GM12878 (cell line): ENCODE results near the gene ADAM15. TPM values are rescaled to one million over a fixed set of nuclear protein-coding genes. Genes with fewer than 3 reads are reported as not detected.

Experiments used
- ATAC-seq: fragments of 200-7000 bp; cut with Tn5 transposase; 3 replicates; pipeline ENCODE4 v1.9.1; 2020; ENCODE audit warnings: mild to moderate bottlenecking, moderate library complexity
- BruUV-seq: library from RNA; stranded (reverse); fragments of 400-500 nt; replicated peaks from 2 replicates; lab custom pipeline; 2021; lab: Mats Ljungman, UMichigan
- CTCF ChIA-PET: fragments of 300-600 bp; sonication (Branson Sonifier 250); formaldehyde crosslinking; extraction: SDS; loops from one replicate; lab custom pipeline; 2021; ENCODE audit warnings: inconsistent platforms; lab: Yijun Ruan, JAX
- POLR2A ChIA-PET: fragments of 350-600 bp; formaldehyde crosslinking; extraction: SDS; loops from one replicate; lab custom pipeline; 2021; ENCODE audit warnings: inconsistent platforms; lab: Charles Lee
- RAD21 ChIA-PET: fragments of 300-600 bp; sonication (Branson Sonifier 250); formaldehyde crosslinking; loops from one replicate; lab custom pipeline; 2023; ENCODE audit warnings: antibody characterized with exemption; ENCODE audit not compliant: unreplicated experiment; lab: Charles Lee
- SMC1A ChIA-PET: fragments of 300-600 bp; sonication (Branson Sonifier 250); formaldehyde crosslinking; loops from one replicate; lab custom pipeline; 2023; ENCODE audit not compliant: unreplicated experiment, uncharacterized antibody; lab: Charles Lee
- DNase-seq: peaks from one replicate; pipeline ENCODE4 v3.0.0-alpha.2; 2011; ENCODE audit warnings: low read depth, low spot score
- FAIRE-seq: peaks from 3 replicates; lab custom pipeline; 2011; peaks lifted over from hg19 to GRCh38; lab: Jason Lieb, UNC
- H2AFZ ChIP-seq: 2 replicates; pipeline ENCODE4 v1.6.0; 2011; ENCODE audit warnings: low read depth, low read length, control low read depth; ENCODE audit not compliant: control insufficient read depth
- H3K27ac ChIP-seq: 2 replicates; pipeline ENCODE4 v1.5.1; 2011; ENCODE audit warnings: control low read depth; ENCODE audit not compliant: control insufficient read depth, insufficient read depth
- H3K27me3 ChIP-seq, 2 experiments: replicated peaks in 1 of 2; 2 replicates each; pipeline versions ENCODE4 v1.6.0 to v1.6.1; 2011; ENCODE audit warnings: low read length in 1 of 2; ENCODE audit not compliant: control insufficient read depth in 2 of 2, insufficient read depth in 2 of 2
- H3K36me3 ChIP-seq, 2 experiments: 2 replicates each; pipeline ENCODE4 v1.5.1; 2011; ENCODE audit warnings: low read length in 1 of 2; ENCODE audit not compliant: control insufficient read depth in 2 of 2, insufficient read depth in 2 of 2
- H3K4me1 ChIP-seq: 2 replicates; pipeline ENCODE4 v1.6.1; 2011; ENCODE audit warnings: mild to moderate bottlenecking, low read length, moderate library complexity, mixed read lengths; ENCODE audit not compliant: control insufficient read depth, insufficient read depth
- H3K4me2 ChIP-seq: 2 replicates; pipeline ENCODE4 v1.6.0; 2011; ENCODE audit warnings: control low read depth; ENCODE audit not compliant: control insufficient read depth, insufficient read depth
- H3K4me3 ChIP-seq: fragments of 200-600 bp; sonication (generic); 2 replicates; pipeline ENCODE4 v1.5.1; 2016
- H3K79me2 ChIP-seq: 2 replicates; pipeline ENCODE4 v1.6.0; 2011; ENCODE audit warnings: low read length; ENCODE audit not compliant: control insufficient read depth, insufficient read depth
- H3K9ac ChIP-seq: 2 replicates; pipeline ENCODE4 v1.8.0; 2011; ENCODE audit warnings: low read length, control low read depth, mixed read lengths; ENCODE audit not compliant: control insufficient read depth, insufficient read depth
- H3K9me3 ChIP-seq: replicated peaks from 3 replicates; pipeline ENCODE4 v1.5.1; 2011; ENCODE audit warnings: mild to moderate bottlenecking, low read length; ENCODE audit not compliant: control insufficient read depth, insufficient read depth
- H4K20me1 ChIP-seq: 2 replicates; pipeline ENCODE4 v1.6.0; 2011; ENCODE audit not compliant: control insufficient read depth, insufficient read depth
- BMI1 ChIP-seq: fragments of 450-650 bp; IDR thresholded peaks from 2 replicates; pipeline ENCODE4 v1.6.1; 2016; ENCODE audit warnings: mild to moderate bottlenecking, moderate library complexity, borderline replicate concordance
- CREB1 ChIP-seq: IDR thresholded peaks from 2 replicates; pipeline ENCODE4 v1.6.1; 2012; ENCODE audit warnings: low read depth, mild to moderate bottlenecking, inconsistent platforms
- KDM1A ChIP-seq: fragments of 200-600 bp; sonication (generic); IDR thresholded peaks from 2 replicates; pipeline ENCODE4 v1.6.1; 2016; ENCODE audit warnings: borderline replicate concordance
- KLF5 ChIP-seq: fragments of 450-650 bp; IDR thresholded peaks from 2 replicates; pipeline ENCODE4 v1.6.1; 2014; ENCODE audit warnings: mild to moderate bottlenecking; ENCODE audit not compliant: partially characterized antibody
- LARP7 ChIP-seq: fragments of 450-650 bp; IDR thresholded peaks from 2 replicates; pipeline ENCODE4 v1.6.1; 2017; ENCODE audit warnings: mild to moderate bottlenecking
- MLLT1 ChIP-seq: fragments of 450-650 bp; IDR thresholded peaks from 2 replicates; pipeline ENCODE4 v1.6.1; 2016; ENCODE audit warnings: mild to moderate bottlenecking
- NRF1 ChIP-seq: conservative IDR thresholded peaks from 2 replicates; pipeline ENCODE4 v1.6.1; 2011; ENCODE audit warnings: mild to moderate bottlenecking, low read depth, low read length, improper control_type of control experiment
- SIN3A ChIP-seq: IDR thresholded peaks from 2 replicates; pipeline ENCODE4 v1.6.1; 2012; ENCODE audit warnings: low read depth, low read length, improper control_type of control experiment
- SIX5 ChIP-seq: IDR thresholded peaks from 2 replicates; pipeline ENCODE4 v1.6.1; 2011; ENCODE audit warnings: mild to moderate bottlenecking, low read depth, low read length, moderate library complexity; ENCODE audit not compliant: severe bottlenecking
- SMAD5 ChIP-seq: IDR thresholded peaks from 2 replicates; pipeline ENCODE4 v1.6.1; 2016; ENCODE audit warnings: antibody characterized with exemption, low read depth
- SP1 ChIP-seq: IDR thresholded peaks from one replicate; pipeline ENCODE4 v1.6.1; 2011; ENCODE audit warnings: low read depth, low read length
- SREBF2 ChIP-seq: IDR thresholded peaks from 2 replicates; pipeline ENCODE4 v1.6.1; 2012; ENCODE audit warnings: mild to moderate bottlenecking, low read length
- TCF7 ChIP-seq: IDR thresholded peaks from 2 replicates; pipeline ENCODE4 v1.6.1; 2014; ENCODE audit warnings: antibody characterized with exemption, borderline replicate concordance
- ZNF622 ChIP-seq: fragments of 450-650 bp; IDR thresholded peaks from 2 replicates; pipeline ENCODE4 v1.6.1; 2017; ENCODE audit warnings: mild to moderate bottlenecking, inconsistent platforms
- WGBS: methylation state at CpG from one replicate; pipeline ENCODE4 v1.1.6; 2016; ENCODE audit warnings: low lambda C conversion rate; ENCODE audit not compliant: insufficient replicate concordance, insufficient coverage; ENCODE audit errors: missing lambda C conversion rate; 5-methylcytosine and 5-hydroxymethylcytosine counted together
- in situ Hi-C: fragments of 300-500 bp; cut with MboI; formaldehyde crosslinking; loops from 9 replicates; pipeline ENCODE4 v1.14.3; 2018; ENCODE audit warnings: mixed read lengths
- intact Hi-C: fragments of 100-400 bp; cut with micrococcal nuclease; formaldehyde crosslinking; loops from one replicate; pipeline ENCODE4 v1.14.2; 2022; ENCODE audit not compliant: unreplicated experiment
- polyA plus RNA-seq, 11 experiments: library from polyadenylated mRNA; depleted of rRNA in 4 of 11; unstranded in 6 of 11; stranded (reverse) in 5 of 11; fragments of >200 nt; fragmentation: Nextera tagmentation in 4 of 11; fragmentation: Illumina TruSeq in 1 of 11; extraction: Ambion mirVana in 4 of 11; extraction: Trizol in 1 of 11; gene quantifications; 1 replicate in 1 of 11; 2 replicates in 10 of 11; pipeline versions ENCODE4 v1.2.1 to v1.2.3, GENCODE V29; 2011 to 2016; ENCODE audit warnings: inconsistent platforms in 2 of 11, missing spikeins in 2 of 11, low read depth in 1 of 11
- total RNA-seq, 4 experiments: library from RNA; depleted of rRNA in 3 of 4; stranded (reverse); fragments of >200 nt in 3 of 4; fragmentation: Illumina TruSeq in 1 of 4; extraction: Trizol in 1 of 4; gene quantifications; 2 replicates each; pipeline versions ENCODE4 v1.2.1 to v1.2.3, GENCODE V29; 2013 to 2021
- TF ChIP-seq, protein P1 (sequence below): IDR thresholded peaks from 2 replicates; pipeline ENCODE4 v1.6.1; 2011; ENCODE audit warnings: borderline replicate concordance, low read depth, mild to moderate bottlenecking, moderate library complexity, low read length; ENCODE audit not compliant: insufficient read depth, poor library complexity, severe bottlenecking
- TF ChIP-seq, protein P2 (sequence below): fragments of 450-650 bp; IDR thresholded peaks from 2 replicates; pipeline ENCODE4 v1.6.1; 2014; ENCODE audit warnings: mild to moderate bottlenecking
- TF ChIP-seq, protein P3 (sequence below): fragments of 450-650 bp; IDR thresholded peaks from 2 replicates; pipeline ENCODE4 v1.6.1; 2018; ENCODE audit warnings: mild to moderate bottlenecking, low read depth, moderate library complexity; ENCODE audit not compliant: partially characterized antibody

Gene ADAM15
- total and polyA plus RNA-seq, 10 of the 15 experiments (the other 5 are each of a cell fraction or from before 2014, with no cell fraction given), result 0.29 to 38.8 (median 14.7) TPM

DNA sequence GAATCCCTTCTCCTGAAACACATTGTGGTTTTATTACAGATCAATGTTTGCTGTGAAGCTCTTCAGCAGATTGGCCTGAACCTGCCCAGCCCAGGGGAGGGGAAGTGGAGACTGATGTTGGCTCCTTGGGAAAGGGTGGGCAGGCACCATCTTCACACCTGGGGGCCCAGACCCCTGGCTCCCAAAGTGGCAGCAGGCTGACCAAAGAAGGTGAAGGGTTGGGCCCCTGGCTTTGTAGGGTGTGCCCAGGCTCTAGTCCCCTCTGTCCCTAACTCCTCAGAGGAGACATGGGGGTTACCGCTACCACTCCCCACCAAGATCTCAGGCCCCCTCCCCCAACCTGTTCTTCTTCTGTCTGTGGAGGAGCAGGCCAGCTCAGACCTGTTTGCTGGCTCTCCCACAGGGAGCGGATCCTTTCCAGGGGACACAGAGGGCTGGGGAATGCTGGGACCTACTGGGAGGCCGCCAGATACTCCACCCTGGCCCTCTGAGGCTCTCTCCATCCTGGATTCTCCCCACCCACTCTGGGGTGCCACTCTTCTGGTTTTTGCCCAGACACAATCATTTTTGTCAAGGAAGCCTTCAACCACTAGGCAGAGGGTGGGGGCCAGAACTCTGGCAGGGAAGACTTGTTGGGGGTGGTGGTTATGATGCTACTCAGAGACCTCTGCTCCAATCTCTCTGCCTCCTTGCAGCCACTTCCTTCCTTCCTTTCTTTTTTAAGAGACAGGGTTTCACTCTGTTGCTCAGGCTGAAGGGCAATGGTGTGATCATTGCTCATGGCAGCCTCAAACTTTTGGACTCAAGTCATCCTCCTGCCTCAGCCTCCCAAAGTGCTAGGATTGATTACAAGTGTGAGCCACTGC, 22.5 kb downstream of the ADAM15 start:
- SMC1A ChIA-PET, result interaction anchor here (1.0 to 1.3 kb wide), 3 partner anchors 9 to 28 kb away, joined by 3 to 4 read pairs (median 3); no protein-coding TSS in a partner anchor
- FAIRE-seq, result no peak
- WGBS, result 77% methylated on average over 3 of the region's 3 CpGs

More for the DNA sequence above, 22.5 kb downstream of the ADAM15 start:
- DNase-seq (no peak), ATAC-seq (no peak)
- Histone ChIP-seq H4K20me1 (no peaks in the 10 kb centered on the region), H3K27me3 (no peaks in the 10 kb centered on the region), H3K4me1 (peaks cover 10% of the 10 kb centered on the region), H2AFZ (no peak overlapping the region), H3K27ac (no peak overlapping the region), H3K36me3 (no peaks in the 10 kb centered on the region; a peak in 1 of 4 replicates), H3K9me3 (no peaks in the 10 kb centered on the region), H3K4me3 (no peak overlapping the region), H3K4me2 (no peak overlapping the region), H3K79me2 (no peaks in the 10 kb centered on the region), H3K9ac (no peak overlapping the region)
- no peak for TF ChIP-seq BMI1
- no peak for TF ChIP-seq CREB1
- TF ChIP-seq, protein P1, sequence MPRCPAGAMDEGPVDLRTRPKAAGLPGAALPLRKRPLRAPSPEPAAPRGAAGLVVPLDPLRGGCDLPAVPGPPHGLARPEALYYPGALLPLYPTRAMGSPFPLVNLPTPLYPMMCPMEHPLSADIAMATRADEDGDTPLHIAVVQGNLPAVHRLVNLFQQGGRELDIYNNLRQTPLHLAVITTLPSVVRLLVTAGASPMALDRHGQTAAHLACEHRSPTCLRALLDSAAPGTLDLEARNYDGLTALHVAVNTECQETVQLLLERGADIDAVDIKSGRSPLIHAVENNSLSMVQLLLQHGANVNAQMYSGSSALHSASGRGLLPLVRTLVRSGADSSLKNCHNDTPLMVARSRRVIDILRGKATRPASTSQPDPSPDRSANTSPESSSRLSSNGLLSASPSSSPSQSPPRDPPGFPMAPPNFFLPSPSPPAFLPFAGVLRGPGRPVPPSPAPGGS, result no peak
- TF ChIP-seq MLLT1, result no peak
- no peak for TF ChIP-seq ZNF622
- TF ChIP-seq LARP7, result no peak
- no peak for TF ChIP-seq NRF1
- no peak for TF ChIP-seq SMAD5
- no peak for TF ChIP-seq KDM1A
- TF ChIP-seq SP1, result no peak
- no peak for TF ChIP-seq SREBF2
- TF ChIP-seq, protein P2, sequence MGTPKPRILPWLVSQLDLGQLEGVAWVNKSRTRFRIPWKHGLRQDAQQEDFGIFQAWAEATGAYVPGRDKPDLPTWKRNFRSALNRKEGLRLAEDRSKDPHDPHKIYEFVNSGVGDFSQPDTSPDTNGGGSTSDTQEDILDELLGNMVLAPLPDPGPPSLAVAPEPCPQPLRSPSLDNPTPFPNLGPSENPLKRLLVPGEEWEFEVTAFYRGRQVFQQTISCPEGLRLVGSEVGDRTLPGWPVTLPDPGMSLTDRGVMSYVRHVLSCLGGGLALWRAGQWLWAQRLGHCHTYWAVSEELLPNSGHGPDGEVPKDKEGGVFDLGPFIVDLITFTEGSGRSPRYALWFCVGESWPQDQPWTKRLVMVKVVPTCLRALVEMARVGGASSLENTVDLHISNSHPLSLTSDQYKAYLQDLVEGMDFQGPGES, result no peak
- TF ChIP-seq SIN3A, result no peak
- TF ChIP-seq KLF5, result no peak
- no peak for TF ChIP-seq TCF7
- TF ChIP-seq SIX5, result no peak
- TF ChIP-seq, protein P3, sequence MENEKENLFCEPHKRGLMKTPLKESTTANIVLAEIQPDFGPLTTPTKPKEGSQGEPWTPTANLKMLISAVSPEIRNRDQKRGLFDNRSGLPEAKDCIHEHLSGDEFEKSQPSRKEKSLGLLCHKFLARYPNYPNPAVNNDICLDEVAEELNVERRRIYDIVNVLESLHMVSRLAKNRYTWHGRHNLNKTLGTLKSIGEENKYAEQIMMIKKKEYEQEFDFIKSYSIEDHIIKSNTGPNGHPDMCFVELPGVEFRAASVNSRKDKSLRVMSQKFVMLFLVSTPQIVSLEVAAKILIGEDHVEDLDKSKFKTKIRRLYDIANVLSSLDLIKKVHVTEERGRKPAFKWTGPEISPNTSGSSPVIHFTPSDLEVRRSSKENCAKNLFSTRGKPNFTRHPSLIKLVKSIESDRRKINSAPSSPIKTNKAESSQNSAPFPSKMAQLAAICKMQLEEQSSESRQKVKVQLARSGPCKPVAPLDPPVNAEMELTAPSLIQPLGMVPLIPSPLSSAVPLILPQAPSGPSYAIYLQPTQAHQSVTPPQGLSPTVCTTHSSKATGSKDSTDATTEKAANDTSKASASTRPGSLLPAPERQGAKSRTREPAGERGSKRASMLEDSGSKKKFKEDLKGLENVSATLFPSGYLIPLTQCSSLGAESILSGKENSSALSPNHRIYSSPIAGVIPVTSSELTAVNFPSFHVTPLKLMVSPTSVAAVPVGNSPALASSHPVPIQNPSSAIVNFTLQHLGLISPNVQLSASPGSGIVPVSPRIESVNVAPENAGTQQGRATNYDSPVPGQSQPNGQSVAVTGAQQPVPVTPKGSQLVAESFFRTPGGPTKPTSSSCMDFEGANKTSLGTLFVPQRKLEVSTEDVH, result no peak
- intact Hi-C loops, result no loop called here
- in situ Hi-C loops, result no loop called here
- no TSS peak for BruUV-seq
- CTCF ChIA-PET, result interaction anchor here (0.8 to 3.2 kb wide), 3 partner anchors 12 kb away, joined by 3 to 32 read pairs (median 6); no protein-coding TSS in a partner anchor
- POLR2A ChIA-PET, result no interaction called here
- RAD21 ChIA-PET, result interaction anchor here (1.3 kb wide), 1 partner anchor 11 kb away, joined by 3 read pairs; no protein-coding TSS in a partner anchor
